SH-SY5Y (cell line): Measurements from ENCODE around the gene SNCAIP.

ENCODE experiments used
- GATA2 ChIP-seq: IDR thresholded peaks from 2 replicates; pipeline ENCODE4 v1.6.1; 2011; ENCODE audit warnings: mild to moderate bottlenecking, low read depth, low read length
- GATA3 ChIP-seq: IDR thresholded peaks from 2 replicates; pipeline ENCODE4 v1.6.1; 2011; ENCODE audit warnings: low read depth, mild to moderate bottlenecking, low read length, moderate library complexity

The SNCAIP gene

DNA sequence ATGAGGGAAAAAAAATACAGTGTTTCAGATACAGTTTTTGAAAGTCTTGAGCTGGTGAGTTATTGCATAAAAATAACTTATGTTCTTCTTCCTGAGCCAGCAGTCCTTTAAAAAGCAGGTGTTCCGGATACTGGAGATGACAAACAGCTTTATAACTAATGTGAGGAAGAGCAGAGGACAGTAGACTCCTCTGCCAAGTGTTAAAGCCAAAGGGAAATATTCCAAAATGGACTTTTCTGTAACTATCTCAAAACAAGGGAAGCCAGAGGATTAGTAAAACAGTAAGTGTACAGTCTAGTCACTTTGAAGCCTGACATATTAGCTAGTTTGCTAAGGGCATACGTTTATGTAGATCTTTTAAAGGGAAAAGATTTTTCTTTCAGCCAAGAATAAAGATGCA lies 11.0 kb upstream of the SNCAIP start:
- TF ChIP-seq GATA2, result no peak
- TF ChIP-seq GATA3, result no peak

- no peak for TF ChIP-seq GATA3
- no peak for TF ChIP-seq GATA2
These were observed 7.4 kb upstream of the SNCAIP start for GRCh38 chr5:122304471-122305215.

GRCh38 chr5:122306461-122306860 lies 5.6 kb upstream of the SNCAIP start:
- TF ChIP-seq GATA2 (no peak), GATA3 (no peak)

- TF ChIP-seq GATA3, result no peak
- TF ChIP-seq GATA2, result no peak
These were observed 1.1 kb upstream of the SNCAIP start for GRCh38 chr5:122310889-122311288.

DNA sequence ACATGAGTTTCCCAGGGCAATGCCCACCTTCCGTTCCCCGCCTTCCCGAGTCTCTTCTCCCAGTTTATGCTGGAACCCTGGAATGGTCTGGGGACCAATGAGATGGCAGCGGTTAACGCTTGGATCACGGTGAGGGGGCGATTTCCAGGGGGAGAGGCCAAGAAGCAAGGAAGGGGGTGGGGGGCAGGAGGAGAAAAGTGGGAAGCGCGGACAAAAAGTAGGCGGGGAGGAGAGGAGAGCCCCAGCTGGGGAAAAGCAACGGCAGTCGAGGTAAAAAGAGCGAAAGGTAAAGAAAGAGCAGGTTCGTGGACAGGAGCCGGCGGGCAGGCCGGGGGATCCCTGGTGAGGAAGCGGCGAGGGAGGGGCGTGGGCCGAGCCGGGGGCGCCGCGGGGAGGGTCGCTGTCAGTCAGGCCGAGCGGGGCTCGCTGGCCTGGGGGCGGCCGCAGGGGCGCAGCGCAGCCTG lies 508 bp upstream of the SNCAIP start:
- TF ChIP-seq GATA3, result no peak
- TF ChIP-seq GATA2, result no peak

DNA sequence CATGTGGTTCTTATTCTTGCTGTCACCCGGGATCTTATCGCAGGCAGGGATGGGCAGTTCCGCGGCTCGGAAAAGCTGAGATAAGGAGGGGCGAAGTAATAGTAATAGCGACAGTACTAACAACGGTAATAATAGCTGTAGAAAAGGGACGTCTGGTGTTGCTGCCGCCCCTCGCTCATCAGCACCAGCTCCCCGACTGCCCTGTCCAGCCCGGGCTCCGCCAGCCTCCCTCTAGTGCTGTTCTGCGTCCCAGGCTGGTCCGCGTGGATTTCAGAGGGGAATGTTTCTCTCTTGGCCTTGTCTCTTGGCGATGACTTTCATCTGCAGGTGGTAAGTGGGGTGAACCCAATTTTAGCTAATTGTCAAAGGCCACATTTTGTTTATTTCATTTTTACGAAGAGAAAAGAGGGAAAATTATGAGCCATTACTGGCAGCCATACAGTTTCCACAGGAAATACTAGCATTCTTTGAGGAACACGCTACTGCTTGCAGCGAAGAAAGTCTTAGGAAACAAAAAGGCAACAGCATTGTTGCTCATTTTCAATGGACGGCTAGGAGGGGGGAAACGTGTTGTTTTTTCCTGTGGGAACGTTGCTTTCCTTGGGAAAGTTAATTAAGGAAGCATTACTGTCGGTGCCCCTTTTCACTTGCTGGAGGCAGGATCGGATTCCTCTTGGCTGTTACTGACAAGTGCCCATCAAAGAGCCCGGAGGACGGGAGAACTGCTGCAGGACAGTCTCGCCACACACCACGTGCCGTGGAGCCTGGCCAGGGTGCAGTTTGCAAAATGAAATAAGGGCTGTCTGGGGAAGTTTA lies 762 bp downstream of the SNCAIP start:
- TF ChIP-seq GATA2 (no peak), GATA3 (no peak)

GRCh38 chr5:122314036-122314435 lies 2.0 kb downstream of the SNCAIP start:
- TF ChIP-seq GATA3 (no peak), GATA2 (no peak)

- TF ChIP-seq GATA2, result no peak
- no peak for TF ChIP-seq GATA3
These were observed 3.5 kb downstream of the SNCAIP start for GRCh38 chr5:122315521-122315920.

- TF ChIP-seq GATA2, result no peak
- no peak for TF ChIP-seq GATA3
These were observed 4.6 kb downstream of the SNCAIP start for GRCh38 chr5:122316656-122317055.

- TF ChIP-seq GATA2 (no peak), GATA3 (no peak)
These were observed 7.9 kb downstream of the SNCAIP start for GRCh38 chr5:122319897-122320296.

GRCh38 chr5:122321921-122322320 lies 9.9 kb downstream of the SNCAIP start:
- TF ChIP-seq GATA2 (no peak), GATA3 (no peak)

- TF ChIP-seq GATA3, result no peak
- TF ChIP-seq GATA2, result no peak
These were observed 10.9 kb downstream of the SNCAIP start for GRCh38 chr5:122322801-122323548.

GRCh38 chr5:122323738-122324137 lies 11.7 kb downstream of the SNCAIP start:
- TF ChIP-seq GATA2 (no peak), GATA3 (no peak)

- no peak for TF ChIP-seq GATA3
- no peak for TF ChIP-seq GATA2
These were observed 15.1 kb downstream of the SNCAIP start for GRCh38 chr5:122327110-122327509.

- TF ChIP-seq GATA3 (no peak), GATA2 (no peak)
These were observed 18.8 kb downstream of the SNCAIP start for GRCh38 chr5:122330881-122331280.
